ENCODE measurements around the gene ACY1.

The ACY1 gene

GRCh38 chr3:52023101-52023770, 39.9 kb downstream of the ACY1 start:
- Histone ChIP-seq H3K27me3 (ENCODE audit: insufficient read depth, low read length, poor library complexity) (no peaks in the 10 kb centered on the region), H3K4me3 (ENCODE audit: low read depth in 1 of 2, low read length in 2 of 2) (no peak overlapping the region), H3K9ac (ENCODE audit: low read depth, low read length) (no peak overlapping the region), H2AFZ (ENCODE audit: low read depth, low read length) (no peak overlapping the region), H3K9me3 (ENCODE audit: insufficient read depth, low read length, severe bottlenecking) (no peaks in the 10 kb centered on the region), H3K4me1 (ENCODE audit: insufficient read depth, low read length) (no peaks in the 10 kb centered on the region), H4K20me1 (ENCODE audit: insufficient read depth, low read length) (no peaks in the 10 kb centered on the region), H3K36me3 (ENCODE audit: insufficient read depth, low read length) (no peaks in the 10 kb centered on the region), H3K27ac (ENCODE audit: low read length) (no peak overlapping the region), H3K4me2 (ENCODE audit: insufficient read depth, low read length) (no peak overlapping the region), H3K79me2 (ENCODE audit: insufficient read depth, low read length) (no peaks in the 10 kb centered on the region)
- TF ChIP-seq, protein P1, sequence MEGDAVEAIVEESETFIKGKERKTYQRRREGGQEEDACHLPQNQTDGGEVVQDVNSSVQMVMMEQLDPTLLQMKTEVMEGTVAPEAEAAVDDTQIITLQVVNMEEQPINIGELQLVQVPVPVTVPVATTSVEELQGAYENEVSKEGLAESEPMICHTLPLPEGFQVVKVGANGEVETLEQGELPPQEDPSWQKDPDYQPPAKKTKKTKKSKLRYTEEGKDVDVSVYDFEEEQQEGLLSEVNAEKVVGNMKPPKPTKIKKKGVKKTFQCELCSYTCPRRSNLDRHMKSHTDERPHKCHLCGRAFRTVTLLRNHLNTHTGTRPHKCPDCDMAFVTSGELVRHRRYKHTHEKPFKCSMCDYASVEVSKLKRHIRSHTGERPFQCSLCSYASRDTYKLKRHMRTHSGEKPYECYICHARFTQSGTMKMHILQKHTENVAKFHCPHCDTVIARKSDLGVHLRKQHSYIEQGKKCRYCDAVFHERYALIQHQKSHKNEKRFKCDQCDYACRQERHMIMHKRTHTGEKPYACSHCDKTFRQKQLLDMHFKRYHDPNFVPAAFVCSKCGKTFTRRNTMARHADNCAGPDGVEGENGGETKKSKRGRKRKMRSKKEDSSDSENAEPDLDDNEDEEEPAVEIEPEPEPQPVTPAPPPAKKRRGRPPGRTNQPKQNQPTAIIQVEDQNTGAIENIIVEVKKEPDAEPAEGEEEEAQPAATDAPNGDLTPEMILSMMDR (IDR thresholded peaks at IDR 0.05; ENCODE audit: borderline replicate concordance, extremely low read depth, low read length, poor library complexity, severe bottlenecking) = no peak
- TF ChIP-seq EZH2 (IDR thresholded peaks at IDR 0.05; ENCODE audit: borderline replicate concordance, low read depth, low read length, severe bottlenecking) = no peak
- ATAC-seq (ENCODE audit: insufficient read depth, low read depth) (no peak), DNase-seq (no peak)

DNA sequence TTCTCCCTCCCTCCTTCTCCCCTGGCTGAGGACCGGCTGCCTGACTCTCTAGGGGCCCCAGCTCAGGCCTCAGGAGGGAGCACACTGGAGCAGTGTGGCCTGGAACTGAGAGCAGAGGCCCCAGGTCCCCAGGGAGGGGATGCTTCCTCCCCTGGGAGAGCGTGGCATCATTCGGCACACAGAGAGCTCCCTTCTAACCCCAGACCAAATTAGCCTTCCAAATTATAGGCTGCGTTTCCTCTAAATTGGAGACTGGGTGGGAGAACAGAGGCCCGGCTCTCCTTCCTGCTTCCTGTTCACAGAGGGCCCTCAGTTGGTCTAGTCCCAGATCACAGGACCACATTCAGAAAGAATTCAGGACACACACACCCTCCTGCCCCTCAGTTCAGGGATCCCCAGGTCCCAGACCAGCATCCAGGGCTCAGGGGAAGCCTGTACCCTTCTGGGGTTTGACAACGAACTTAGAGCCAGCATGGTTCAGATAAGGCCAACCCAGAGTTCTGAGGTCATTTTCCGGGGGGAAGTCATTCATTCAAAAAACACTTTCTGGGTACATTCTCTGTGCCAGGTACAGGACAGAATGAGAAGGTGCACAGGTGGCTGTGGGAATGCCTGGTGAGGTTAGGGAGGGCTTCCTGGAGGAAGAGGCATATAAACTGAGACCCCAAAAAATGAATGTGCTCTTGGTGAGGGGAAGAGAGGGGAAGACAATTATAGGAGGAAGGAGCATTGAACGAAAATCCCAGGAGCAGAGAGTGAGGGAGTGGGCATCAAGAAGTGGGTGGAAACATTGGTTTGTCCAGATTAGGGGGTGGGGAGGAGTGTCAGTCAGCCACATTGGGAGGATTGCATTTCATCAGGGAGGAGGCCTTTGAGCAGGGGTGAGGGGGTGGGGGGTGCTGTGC, 40.8 kb downstream of the ACY1 start:
- no peak overlapping the region for H3K4me3 ChIP-seq (ENCODE audit: low read depth in 1 of 2, low read length in 2 of 2)
- no peak overlapping the region for H3K4me2 ChIP-seq (ENCODE audit: insufficient read depth, low read length)
- H3K4me1 ChIP-seq (ENCODE audit: insufficient read depth, low read length) = no peaks in the 10 kb centered on the region
- TF ChIP-seq EZH2 (IDR thresholded peaks at IDR 0.05; ENCODE audit: borderline replicate concordance, low read depth, low read length, severe bottlenecking) = no peak
- TF ChIP-seq, protein P1 (IDR thresholded peaks at IDR 0.05; ENCODE audit: borderline replicate concordance, extremely low read depth, low read length, poor library complexity, severe bottlenecking) = no peak
- no peaks in the 10 kb centered on the region for H4K20me1 ChIP-seq (ENCODE audit: insufficient read depth, low read length)
- H3K36me3 ChIP-seq (ENCODE audit: insufficient read depth, low read length) = no peaks in the 10 kb centered on the region
- no peak overlapping the region for H2AFZ ChIP-seq (ENCODE audit: low read depth, low read length)
- DNase-seq (no peak), ATAC-seq (ENCODE audit: insufficient read depth, low read depth) (peak; percentile 45; the same call in 1 of the 3 replicates)
- H3K27me3 ChIP-seq (ENCODE audit: insufficient read depth, low read length, poor library complexity) = no peaks in the 10 kb centered on the region
- H3K9ac ChIP-seq (ENCODE audit: low read depth, low read length) = no peak overlapping the region
- H3K79me2 ChIP-seq (ENCODE audit: insufficient read depth, low read length) = no peaks in the 10 kb centered on the region
- H3K9me3 ChIP-seq (ENCODE audit: insufficient read depth, low read length, severe bottlenecking) = no peaks in the 10 kb centered on the region
- no peak overlapping the region for H3K27ac ChIP-seq (ENCODE audit: low read length)

- no peak for ATAC-seq (ENCODE audit: insufficient read depth, low read depth)
- Histone ChIP-seq H3K9ac (ENCODE audit: low read depth, low read length) (no peak overlapping the region), H3K4me1 (ENCODE audit: insufficient read depth, low read length) (no peaks in the 10 kb centered on the region), H3K36me3 (ENCODE audit: insufficient read depth, low read length) (no peaks in the 10 kb centered on the region), H3K4me2 (ENCODE audit: insufficient read depth, low read length) (no peak overlapping the region), H3K4me3 (ENCODE audit: low read depth in 1 of 2, low read length in 2 of 2) (no peak overlapping the region), H3K27ac (ENCODE audit: low read length) (no peak overlapping the region), H4K20me1 (ENCODE audit: insufficient read depth, low read length) (no peaks in the 10 kb centered on the region), H3K9me3 (ENCODE audit: insufficient read depth, low read length, severe bottlenecking) (no peaks in the 10 kb centered on the region), H3K27me3 (ENCODE audit: insufficient read depth, low read length, poor library complexity) (no peaks in the 10 kb centered on the region), H2AFZ (ENCODE audit: low read depth, low read length) (no peak overlapping the region), H3K79me2 (ENCODE audit: insufficient read depth, low read length) (no peaks in the 10 kb centered on the region)
- DNase-seq = no peak
- TF ChIP-seq, protein P1 (IDR thresholded peaks at IDR 0.05; ENCODE audit: borderline replicate concordance, extremely low read depth, low read length, poor library complexity, severe bottlenecking) = no peak
- no peak for TF ChIP-seq EZH2 (IDR thresholded peaks at IDR 0.05; ENCODE audit: borderline replicate concordance, low read depth, low read length, severe bottlenecking)
Observed at GRCh38 chr3:52024765-52025452, 41.6 kb downstream of the ACY1 start.

All from DND-41 (cell line).